IMR-90 (cell line): ENCODE measurements around the gene DLX1. TPM values are rescaled to one million over a fixed set of nuclear protein-coding genes. Genes with fewer than 3 reads are reported as not detected.

ENCODE experiments used
- ATAC-seq: fragments of 200-7000 bp; cut with Tn5 transposase; 2 replicates; pipeline ENCODE4 v1.9.1; 2020; ENCODE audit warnings: low read depth, mild to moderate bottlenecking, moderate library complexity
- BruUV-seq: library from RNA; stranded (reverse); fragments of 400-500 nt; replicated peaks from 2 replicates; lab custom pipeline; 2021; lab: Mats Ljungman, UMichigan
- CTCF ChIA-PET: fragments of 300-600 bp; formaldehyde crosslinking; extraction: SDS; loops from one replicate; lab custom pipeline; 2021; ENCODE audit warnings: antibody characterized with exemption; lab: Yijun Ruan, JAX
- POLR2A ChIA-PET: fragments of 300-600 bp; sonication (Branson Sonifier 250); formaldehyde crosslinking; loops from one replicate; lab custom pipeline; 2022; ENCODE audit warnings: antibody characterized with exemption; ENCODE audit not compliant: unreplicated experiment; lab: Charles Lee
- DNase-seq: peaks from one replicate; pipeline ENCODE4 v3.0.0; 2013
- H2AFZ ChIP-seq: replicated peaks from 2 replicates; pipeline ENCODE3; 2013; ENCODE audit warnings: low read length, mild to moderate bottlenecking; ENCODE audit not compliant: poor library complexity
- H2AK5ac ChIP-seq: 2 replicates; pipeline ENCODE4 v1.6.1; 2013; ENCODE audit warnings: low read depth, low read length, inconsistent platforms
- H2AK9ac ChIP-seq: replicated peaks from 2 replicates; pipeline ENCODE3; 2013; ENCODE audit warnings: mild to moderate bottlenecking, low read depth, low read length, moderate library complexity; ENCODE audit not compliant: poor library complexity
- H2BK120ac ChIP-seq: 2 replicates; pipeline ENCODE4 v1.6.1; 2013; ENCODE audit warnings: low read depth, low read length, inconsistent platforms
- H2BK15ac ChIP-seq: 3 replicates; pipeline ENCODE4 v1.6.1; 2013; ENCODE audit warnings: low read depth, low read length, inconsistent platforms
- H2BK20ac ChIP-seq: 2 replicates; pipeline ENCODE4 v1.6.1; 2013; ENCODE audit warnings: low read depth, mild to moderate bottlenecking, inconsistent platforms, low read length, moderate library complexity
- H2BK5ac ChIP-seq: 2 replicates; pipeline ENCODE4 v1.6.1; 2013; ENCODE audit warnings: mild to moderate bottlenecking, low read depth, low read length, inconsistent platforms; ENCODE audit not compliant: poor library complexity, severe bottlenecking
- H3K14ac ChIP-seq: replicated peaks from 2 replicates; pipeline ENCODE4 v1.6.1; 2013; ENCODE audit warnings: low read depth, low read length, inconsistent platforms
- H3K18ac ChIP-seq: 2 replicates; pipeline ENCODE4 v1.6.1; 2013; ENCODE audit warnings: low read depth, low read length, control low read depth
- H3K23ac ChIP-seq: 2 replicates; pipeline ENCODE4 v1.6.1; 2013; ENCODE audit warnings: low read depth, low read length, inconsistent platforms
- H3K27ac ChIP-seq: 2 replicates; pipeline ENCODE4 v1.5.1; 2013; ENCODE audit warnings: mild to moderate bottlenecking, control low read depth, low read length; ENCODE audit not compliant: insufficient read depth
- H3K27me3 ChIP-seq: 2 replicates; pipeline ENCODE4 v1.6.1; 2013; ENCODE audit warnings: low read length; ENCODE audit not compliant: control insufficient read depth, insufficient read depth
- H3K36me3 ChIP-seq: 2 replicates; pipeline ENCODE4 v1.6.1; 2013; ENCODE audit warnings: low read length, mixed read lengths; ENCODE audit not compliant: control insufficient read depth, insufficient read depth
- H3K4ac ChIP-seq: 2 replicates; pipeline ENCODE4 v1.6.1; 2013; ENCODE audit warnings: low read depth, low read length, inconsistent platforms
- H3K4me1 ChIP-seq: 2 replicates; pipeline ENCODE4 v1.6.1; 2013; ENCODE audit warnings: low read length, mixed read lengths; ENCODE audit not compliant: control insufficient read depth, insufficient read depth
- H3K4me2 ChIP-seq: 2 replicates; pipeline ENCODE4 v1.6.1; 2013; ENCODE audit warnings: low read depth, mild to moderate bottlenecking, control low read depth, low read length, moderate library complexity
- H3K4me3 ChIP-seq: 2 replicates; pipeline ENCODE4 v1.5.1; 2013; ENCODE audit warnings: low read depth, mild to moderate bottlenecking, control low read depth, low read length, moderate library complexity; ENCODE audit not compliant: insufficient read depth
- H3K56ac ChIP-seq: 2 replicates; pipeline ENCODE4 v1.6.1; 2013; ENCODE audit warnings: low read length, inconsistent platforms; ENCODE audit not compliant: insufficient read depth; ENCODE audit errors: extremely low read depth
- H3K79me1 ChIP-seq, 2 experiments: 2 replicates each; pipeline ENCODE4 v1.6.1; 2013; ENCODE audit warnings: low read length in 2 of 2, inconsistent platforms in 1 of 2, low read depth in 1 of 2
- H3K9ac ChIP-seq: 2 replicates; pipeline ENCODE4 v1.6.1; 2013; ENCODE audit warnings: low read depth, low read length, control low read depth
- H3K9me1 ChIP-seq: 2 replicates; pipeline ENCODE4 v1.6.1; 2013; ENCODE audit warnings: low read length, inconsistent platforms; ENCODE audit not compliant: insufficient read depth
- H3K9me3 ChIP-seq: 2 replicates; pipeline ENCODE4 v1.6.1; 2013; ENCODE audit warnings: low read length; ENCODE audit not compliant: control insufficient read depth, insufficient read depth
- H4K20me1 ChIP-seq: 2 replicates; pipeline ENCODE4 v1.6.1; 2013; ENCODE audit warnings: low read length, inconsistent platforms; ENCODE audit not compliant: insufficient read depth
- H4K5ac ChIP-seq: 2 replicates; pipeline ENCODE4 v1.6.1; 2013; ENCODE audit warnings: mild to moderate bottlenecking, low read depth, low read length, control low read depth
- H4K8ac ChIP-seq, 2 experiments: 2 replicates each; pipeline ENCODE4 v1.6.1; 2013; ENCODE audit warnings: low read depth in 2 of 2, low read length in 2 of 2, control low read depth in 1 of 2, inconsistent platforms in 1 of 2
- H4K91ac ChIP-seq: 2 replicates; pipeline ENCODE4 v1.6.1; 2013; ENCODE audit warnings: low read depth, low read length, inconsistent platforms; ENCODE audit not compliant: insufficient read depth
- BHLHE40 ChIP-seq: fragments of 150-350 bp; IDR thresholded peaks from 2 replicates; pipeline ENCODE4 v1.6.1; 2016; ENCODE audit warnings: mild to moderate bottlenecking, low read depth, low read length
- CEBPB ChIP-seq: IDR thresholded peaks from 2 replicates; pipeline ENCODE4 v1.6.1; 2012; ENCODE audit warnings: low read depth, low read length, improper control_type of control experiment
- CHD1 ChIP-seq: IDR thresholded peaks from 2 replicates; pipeline ENCODE4 v1.6.1; 2012; ENCODE audit warnings: low read depth, low read length, improper control_type of control experiment
- FOS ChIP-seq: fragments of 150-350 bp; IDR thresholded peaks from 2 replicates; pipeline ENCODE4 v1.6.1; 2016; ENCODE audit warnings: low read depth, low read length
- MAFK ChIP-seq: IDR thresholded peaks from 2 replicates; pipeline ENCODE4 v1.6.1; 2012; ENCODE audit warnings: low read depth, low read length, improper control_type of control experiment
- MAZ ChIP-seq: IDR thresholded peaks from 2 replicates; pipeline ENCODE4 v1.6.1; 2012; ENCODE audit warnings: low read depth, mild to moderate bottlenecking, low read length, improper control_type of control experiment, moderate library complexity, borderline replicate concordance
- MXI1 ChIP-seq: IDR thresholded peaks from 2 replicates; pipeline ENCODE4 v1.6.1; 2012; ENCODE audit warnings: low read depth, mild to moderate bottlenecking, low read length, moderate library complexity, borderline replicate concordance
- NFE2L2 ChIP-seq: fragments of 150-350 bp; IDR thresholded peaks from 2 replicates; pipeline ENCODE4 v1.6.1; 2016; ENCODE audit warnings: low read depth, mild to moderate bottlenecking, low read length
- POLR2A ChIP-seq: IDR thresholded peaks from 2 replicates; pipeline ENCODE4 v1.6.1; 2012; ENCODE audit warnings: mild to moderate bottlenecking, low read depth, low read length
- RCOR1 ChIP-seq: IDR thresholded peaks from 2 replicates; pipeline ENCODE4 v1.6.1; 2012; ENCODE audit warnings: mild to moderate bottlenecking, low read length, improper control_type of control experiment; ENCODE audit not compliant: insufficient replicate concordance
- RFX5 ChIP-seq: IDR thresholded peaks from 2 replicates; pipeline ENCODE4 v1.8.0; 2012; ENCODE audit warnings: low read depth, mild to moderate bottlenecking, low read length, moderate library complexity
- SMC3 ChIP-seq: fragments of 150-350 bp; IDR thresholded peaks from 2 replicates; pipeline ENCODE4 v1.6.1; 2016; ENCODE audit warnings: low read depth, mild to moderate bottlenecking, antibody characterized with exemption, low read length, moderate library complexity
- WGBS, 2 experiments: methylation state at CpG; one replicate each; pipeline versions ENCODE4 v1.1.5 to v1.1.7; 2013; ENCODE audit warnings: missing lambda C conversion rate in 2 of 2; ENCODE audit not compliant: insufficient read length in 1 of 2; ENCODE audit errors: extremely low coverage in 2 of 2; 5-methylcytosine and 5-hydroxymethylcytosine counted together
- dilution Hi-C: fragments of 300-500 bp; cut with HindIII; formaldehyde crosslinking; loops from one replicate; pipeline ENCODE4 v1.14.3; 2018; ENCODE audit warnings: low sequenced_read_pairs; ENCODE audit not compliant: unreplicated experiment
- in situ Hi-C: fragments of 300-500 bp; cut with MboI; formaldehyde crosslinking; loops from 3 replicates; pipeline ENCODE4 v1.14.3; 2019; ENCODE audit warnings: low sequenced_read_pairs, inconsistent platforms, mixed read lengths
- intact Hi-C: fragments of 100-400 bp; cut with micrococcal nuclease; formaldehyde crosslinking; loops from 2 replicates; pipeline ENCODE4 v1.10.0; 2022
- polyA plus RNA-seq, 3 experiments: library from polyadenylated mRNA; depleted of rRNA; stranded (reverse); fragments of >200 nt; gene quantifications; 2 replicates each; pipeline ENCODE4 v1.2.3, GENCODE V29; 2012; ENCODE audit warnings: low replicate concordance in 1 of 3
- total RNA-seq: library from RNA; depleted of rRNA; stranded (reverse); fragments of >200 nt; gene quantifications from 2 replicates; pipeline ENCODE4 v1.2.3, GENCODE V29; 2012
- TF ChIP-seq, protein P1 (sequence below): fragments of 150-350 bp; IDR thresholded peaks from 2 replicates; pipeline ENCODE4 v1.6.1; 2016; ENCODE audit warnings: low read depth, mild to moderate bottlenecking, low read length, moderate library complexity, borderline replicate concordance
- TF ChIP-seq, protein P2 (sequence below): conservative IDR thresholded peaks from 2 replicates; pipeline ENCODE4 v1.5.1; 2012; ENCODE audit warnings: mild to moderate bottlenecking, low read depth, low read length, improper control_type of control experiment
- TF ChIP-seq, protein P3 (sequence below): fragments of 150-350 bp; IDR thresholded peaks from 2 replicates; pipeline ENCODE4 v1.6.1; 2017; ENCODE audit warnings: mild to moderate bottlenecking, antibody characterized with exemption, low read length, low read depth

DLX1 gene
- total and polyA plus RNA-seq, 2 of the 4 experiments (the other 2 are of a cell fraction): 0.36 to 2.2 TPM

DNA sequence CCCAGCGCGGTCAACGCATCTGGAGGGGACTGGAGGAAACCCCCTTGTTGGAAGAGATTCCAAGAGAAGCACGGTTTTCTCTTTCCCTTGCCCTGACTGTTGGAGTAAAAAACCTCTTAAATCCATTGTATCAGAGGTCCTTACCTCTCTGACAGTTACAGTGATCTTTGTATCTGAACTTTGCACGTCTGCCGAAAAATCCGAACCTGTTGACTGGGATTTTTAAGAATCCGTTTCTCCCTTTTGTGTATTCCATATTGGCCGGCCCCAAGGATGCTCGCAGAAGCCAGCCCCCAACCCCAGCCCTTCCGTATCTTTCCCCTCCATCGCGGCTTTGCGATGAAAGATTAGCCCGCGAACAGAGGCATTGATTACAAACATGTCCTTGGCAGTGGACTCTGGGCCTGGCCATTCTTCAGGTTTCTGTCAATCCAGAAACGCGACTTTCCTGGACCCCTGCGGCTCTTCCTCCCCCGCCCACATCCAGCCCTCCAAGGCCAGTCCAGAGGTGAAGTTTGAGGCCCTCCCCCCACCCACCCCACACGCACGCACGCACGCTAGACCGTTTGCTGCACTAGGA lies 4.6 kb upstream of the DLX1 start:
- Histone ChIP-seq H3K4me2 (no peak overlapping the region), H4K8ac (no peak overlapping the region), H3K4me1 (no peaks in the 10 kb centered on the region; the same call in 1 of the 2 replicates), H4K20me1 (no peaks in the 10 kb centered on the region), H3K56ac (no peak overlapping the region), H3K9me1 (no peaks in the 10 kb centered on the region), H2AFZ (no peak overlapping the region), H2BK15ac (no peak overlapping the region), H4K91ac (no peak overlapping the region), H3K36me3 (no peaks in the 10 kb centered on the region), H2BK5ac (no peak overlapping the region), H3K79me1 (no peaks in the 10 kb centered on the region), H2AK9ac (no peak overlapping the region), H2BK120ac (no peak overlapping the region), H2AK5ac (no peak overlapping the region), H3K27me3 (peaks cover 46% of the 10 kb centered on the region), H3K14ac (no peak overlapping the region), H3K9me3 (peaks cover 12% of the 10 kb centered on the region), H3K4ac (no peak overlapping the region), H3K18ac (no peak overlapping the region), H3K9ac (no peak overlapping the region), H2BK20ac (no peak overlapping the region), H3K27ac (no peak overlapping the region), H3K23ac (no peak overlapping the region), H3K4me3 (no peak overlapping the region), H4K5ac (no peak overlapping the region)
- dilution Hi-C loops: no loop called here
- in situ Hi-C loops: no loop called here
- intact Hi-C loops: loop anchor here (5.0 kb wide), 1 partner anchor 43 kb away; no protein-coding TSS in a partner anchor
- ChIA-PET CTCF (no interaction called here), POLR2A (no interaction called here)
- BruUV-seq: no TSS peak
- ATAC-seq (no peak), DNase-seq (no peak)
- TF ChIP-seq RCOR1: no peak
- no peak for TF ChIP-seq FOS
- TF ChIP-seq, protein P1, sequence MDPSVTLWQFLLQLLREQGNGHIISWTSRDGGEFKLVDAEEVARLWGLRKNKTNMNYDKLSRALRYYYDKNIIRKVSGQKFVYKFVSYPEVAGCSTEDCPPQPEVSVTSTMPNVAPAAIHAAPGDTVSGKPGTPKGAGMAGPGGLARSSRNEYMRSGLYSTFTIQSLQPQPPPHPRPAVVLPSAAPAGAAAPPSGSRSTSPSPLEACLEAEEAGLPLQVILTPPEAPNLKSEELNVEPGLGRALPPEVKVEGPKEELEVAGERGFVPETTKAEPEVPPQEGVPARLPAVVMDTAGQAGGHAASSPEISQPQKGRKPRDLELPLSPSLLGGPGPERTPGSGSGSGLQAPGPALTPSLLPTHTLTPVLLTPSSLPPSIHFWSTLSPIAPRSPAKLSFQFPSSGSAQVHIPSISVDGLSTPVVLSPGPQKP: no peak
- TF ChIP-seq CEBPB: no peak
- no peak for TF ChIP-seq RFX5
- no peak for TF ChIP-seq CHD1
- TF ChIP-seq, protein P2, sequence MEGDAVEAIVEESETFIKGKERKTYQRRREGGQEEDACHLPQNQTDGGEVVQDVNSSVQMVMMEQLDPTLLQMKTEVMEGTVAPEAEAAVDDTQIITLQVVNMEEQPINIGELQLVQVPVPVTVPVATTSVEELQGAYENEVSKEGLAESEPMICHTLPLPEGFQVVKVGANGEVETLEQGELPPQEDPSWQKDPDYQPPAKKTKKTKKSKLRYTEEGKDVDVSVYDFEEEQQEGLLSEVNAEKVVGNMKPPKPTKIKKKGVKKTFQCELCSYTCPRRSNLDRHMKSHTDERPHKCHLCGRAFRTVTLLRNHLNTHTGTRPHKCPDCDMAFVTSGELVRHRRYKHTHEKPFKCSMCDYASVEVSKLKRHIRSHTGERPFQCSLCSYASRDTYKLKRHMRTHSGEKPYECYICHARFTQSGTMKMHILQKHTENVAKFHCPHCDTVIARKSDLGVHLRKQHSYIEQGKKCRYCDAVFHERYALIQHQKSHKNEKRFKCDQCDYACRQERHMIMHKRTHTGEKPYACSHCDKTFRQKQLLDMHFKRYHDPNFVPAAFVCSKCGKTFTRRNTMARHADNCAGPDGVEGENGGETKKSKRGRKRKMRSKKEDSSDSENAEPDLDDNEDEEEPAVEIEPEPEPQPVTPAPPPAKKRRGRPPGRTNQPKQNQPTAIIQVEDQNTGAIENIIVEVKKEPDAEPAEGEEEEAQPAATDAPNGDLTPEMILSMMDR: no peak
- no peak for TF ChIP-seq MAZ
- no peak for TF ChIP-seq MXI1
- TF ChIP-seq POLR2A: no peak
- TF ChIP-seq, protein P3, sequence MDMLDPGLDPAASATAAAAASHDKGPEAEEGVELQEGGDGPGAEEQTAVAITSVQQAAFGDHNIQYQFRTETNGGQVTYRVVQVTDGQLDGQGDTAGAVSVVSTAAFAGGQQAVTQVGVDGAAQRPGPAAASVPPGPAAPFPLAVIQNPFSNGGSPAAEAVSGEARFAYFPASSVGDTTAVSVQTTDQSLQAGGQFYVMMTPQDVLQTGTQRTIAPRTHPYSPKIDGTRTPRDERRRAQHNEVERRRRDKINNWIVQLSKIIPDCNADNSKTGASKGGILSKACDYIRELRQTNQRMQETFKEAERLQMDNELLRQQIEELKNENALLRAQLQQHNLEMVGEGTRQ: no peak
- TF ChIP-seq SMC3: no peak
- no peak for TF ChIP-seq MAFK
- TF ChIP-seq NFE2L2: no peak
- TF ChIP-seq BHLHE40: no peak
- 54% methylated on average over 11 of the region's 25 CpGs; no CpG with 5 or more reads in 1 of the 2 experiments for WGBS, 2 experiments
